Transverse colon (tissue), 4 donors: ENCODE measurements around the gene GEN1.

Source experiments
- CTCF ChIP-seq, 5 experiments: fragments of 200-600 bp in 3 of 5; fragments of 450-650 bp in 2 of 5; sonication (generic) in 3 of 5; IDR thresholded peaks; 1 replicate in 2 of 5; 2 replicates in 3 of 5; pipeline ENCODE4 v1.5.1; 2016 to 2017; ENCODE audit warnings: antibody characterized with exemption in 5 of 5, inconsistent platforms in 3 of 5, mild to moderate bottlenecking in 2 of 5, moderate library complexity in 1 of 5
- EP300 ChIP-seq: sonication (generic); formaldehyde crosslinking; IDR thresholded peaks from one replicate; pipeline ENCODE4 v1.6.1; 2017; ENCODE audit warnings: antibody characterized with exemption, low read depth
- POLR2A ChIP-seq: fragments of 450-650 bp; IDR thresholded peaks from one replicate; pipeline ENCODE4 v1.6.1; 2016; ENCODE audit warnings: antibody characterized with exemption, mild to moderate bottlenecking, moderate library complexity
- POLR2AphosphoS5 ChIP-seq, 3 donors: sonication (generic); formaldehyde crosslinking; IDR thresholded peaks; one replicate each; pipeline ENCODE4 v1.6.1; 2016; ENCODE audit warnings: antibody characterized with exemption in 3 of 3

DNA sequence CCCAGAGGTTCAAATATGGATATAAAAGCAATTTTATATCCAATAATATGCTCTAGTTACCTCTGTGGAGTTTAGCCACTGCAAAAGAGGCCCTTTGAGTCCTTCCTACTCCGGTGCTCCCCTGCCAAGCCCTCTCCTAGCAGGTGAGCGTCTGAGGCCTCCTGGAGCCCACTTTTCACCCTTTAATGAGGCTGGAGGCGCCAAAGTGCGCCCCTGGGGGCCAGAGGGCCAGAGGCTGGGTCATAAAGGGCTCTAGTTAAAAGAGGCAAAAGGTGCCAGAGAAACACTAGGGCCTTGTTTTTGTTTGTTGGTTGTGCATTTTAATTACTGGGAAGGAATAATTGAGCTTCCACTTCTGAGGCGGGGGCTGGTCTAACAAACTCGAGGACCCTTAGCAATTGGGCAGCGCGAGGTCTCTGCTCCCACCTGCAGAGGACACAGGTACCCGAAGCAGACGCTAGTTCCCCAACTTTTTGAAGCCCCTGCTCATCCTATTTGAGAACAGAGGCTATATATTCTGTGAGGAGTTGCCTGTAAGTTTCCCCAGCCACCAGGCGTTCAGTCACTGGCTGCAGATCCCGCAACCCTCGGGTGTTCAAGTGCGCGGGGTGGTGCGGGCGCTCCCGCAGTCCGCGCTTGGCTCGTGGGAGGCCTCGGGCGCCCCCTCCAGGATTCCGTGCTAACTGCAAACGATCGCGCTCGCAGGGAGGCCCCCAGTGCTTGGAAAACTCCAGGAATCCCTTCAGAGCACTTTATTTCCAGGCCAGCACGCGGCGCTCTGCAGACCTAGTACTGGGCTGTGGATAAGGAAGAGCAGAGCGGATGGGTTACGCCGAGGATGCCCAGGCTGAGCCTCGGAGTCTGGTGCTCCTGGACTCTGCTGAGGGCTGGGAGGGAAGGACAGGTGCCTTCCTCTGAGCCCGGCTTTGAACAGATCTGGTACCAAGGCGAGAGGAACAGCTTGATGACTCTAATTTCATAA, 76.4 kb downstream of the GEN1 start:
- TF ChIP-seq CTCF (IDR thresholded peaks at IDR 0.05) (peak; percentile 83 to 88 (median 84)), POLR2AphosphoS5 (IDR thresholded peaks at IDR 0.05) (no peak), EP300 (no peak), POLR2A (no peak)
